ENCODE data around the gene BACE1.
"Not testable (repeated sequence)": the region's sequence is repeated elsewhere in the genome, so short reads cannot be mapped to it uniquely, and the experiment has no call there.

Gene BACE1

GRCh38 chr11:117281159-117281558 lies 34.9 kb downstream of the BACE1 start:
- peak overlapping the region in 2 of 3 experiments; percentile 13 to 48 for H3K27ac Mint-ChIP-seq
- peaks cover 54% of the 10 kb centered on the region for H3K36me3 Mint-ChIP-seq (ENCODE audit: low read depth)
- H3K4me1 Mint-ChIP-seq = no peaks in the 10 kb centered on the region
- H3K27me3 Mint-ChIP-seq (ENCODE audit: low read depth) = no peaks in the 10 kb centered on the region
- no peaks in the 10 kb centered on the region for H3K9me3 Mint-ChIP-seq
- TF ChIP-seq CTCF (IDR thresholded peaks at IDR 0.05; ENCODE audit: unreplicated experiment in 3 of 3) = no peak
- no peak overlapping the region for H3K4me3 Mint-ChIP-seq

GRCh38 chr11:117279711-117280376 lies 36.2 kb downstream of the BACE1 start:
- TF ChIP-seq CTCF (IDR thresholded peaks at IDR 0.05; ENCODE audit: unreplicated experiment in 3 of 3) = no peak
- no peak overlapping the region for H3K4me3 Mint-ChIP-seq
- H3K9me3 Mint-ChIP-seq = no peaks in the 10 kb centered on the region
- H3K27me3 Mint-ChIP-seq (ENCODE audit: low read depth) = no peaks in the 10 kb centered on the region
- peaks cover 54% of the 10 kb centered on the region for H3K36me3 Mint-ChIP-seq (ENCODE audit: low read depth)
- H3K27ac Mint-ChIP-seq = no peak overlapping the region
- H3K4me1 Mint-ChIP-seq = no peaks in the 10 kb centered on the region

GRCh38 chr11:117278347-117278746 lies 37.7 kb downstream of the BACE1 start:
- peaks cover 56% of the 10 kb centered on the region for H3K36me3 Mint-ChIP-seq (ENCODE audit: low read depth)
- no peaks in the 10 kb centered on the region for H3K9me3 Mint-ChIP-seq
- H3K4me1 Mint-ChIP-seq = no peaks in the 10 kb centered on the region
- TF ChIP-seq CTCF (IDR thresholded peaks at IDR 0.05; ENCODE audit: unreplicated experiment in 3 of 3) = no peak
- H3K27me3 Mint-ChIP-seq (ENCODE audit: low read depth) = no peaks in the 10 kb centered on the region
- no peak overlapping the region for H3K27ac Mint-ChIP-seq
- no peak overlapping the region for H3K4me3 Mint-ChIP-seq

GRCh38 chr11:117273550-117274289 lies 42.3 kb downstream of the BACE1 start:
- Mint-ChIP-seq H3K9me3 (no peaks in the 10 kb centered on the region), H3K27me3 (ENCODE audit: low read depth) (no peaks in the 10 kb centered on the region), H3K27ac (no peak overlapping the region), H3K4me3 (no peak overlapping the region), H3K4me1 (no peaks in the 10 kb centered on the region), H3K36me3 (ENCODE audit: low read depth) (peaks cover 48% of the 10 kb centered on the region)
- TF ChIP-seq CTCF (IDR thresholded peaks at IDR 0.05; ENCODE audit: unreplicated experiment in 3 of 3) = no peak

GRCh38 chr11:117272175-117272574 lies 43.9 kb downstream of the BACE1 start:
- peaks cover 61% of the 10 kb centered on the region for H3K36me3 Mint-ChIP-seq (ENCODE audit: low read depth)
- H3K9me3 Mint-ChIP-seq; H3K4me1 Mint-ChIP-seq; H3K27ac Mint-ChIP-seq; H3K4me3 Mint-ChIP-seq; H3K27me3 Mint-ChIP-seq (ENCODE audit: low read depth): not testable (repeated sequence)

- no peaks in the 10 kb centered on the region for H3K4me1 Mint-ChIP-seq
These were observed 44.8 kb downstream of the BACE1 start for GRCh38 chr11:117271208-117271607.

More at GRCh38 chr11:117271208-117271607, 44.8 kb downstream of the BACE1 start:
- Mint-ChIP-seq H3K27me3 (ENCODE audit: low read depth) (no peaks in the 10 kb centered on the region), H3K9me3 (no peaks in the 10 kb centered on the region), H3K27ac (no peak overlapping the region), H3K36me3 (ENCODE audit: low read depth) (peaks cover 71% of the 10 kb centered on the region), H3K4me3 (no peak overlapping the region)
- no peak for TF ChIP-seq CTCF (IDR thresholded peaks at IDR 0.05; ENCODE audit: unreplicated experiment in 3 of 3)

All from nephron (organoid).